H54 (cell line): ENCODE data around the gene GNAT1.

Source experiments
- DNase-seq: peaks from one replicate; pipeline ENCODE4 v3.0.0; 2011; ENCODE audit warnings: low spot score, mixed read lengths; ENCODE audit not compliant: insufficient read length
- FAIRE-seq: peaks from 3 replicates; lab custom pipeline; 2011; peaks lifted over from hg19 to GRCh38; lab: Jason Lieb, UNC
- POLR2A ChIP-seq: IDR thresholded peaks from 2 replicates; pipeline ENCODE4 v1.6.1; 2011; ENCODE audit warnings: low read depth, mild to moderate bottlenecking, low read length

The GNAT1 gene

DNA sequence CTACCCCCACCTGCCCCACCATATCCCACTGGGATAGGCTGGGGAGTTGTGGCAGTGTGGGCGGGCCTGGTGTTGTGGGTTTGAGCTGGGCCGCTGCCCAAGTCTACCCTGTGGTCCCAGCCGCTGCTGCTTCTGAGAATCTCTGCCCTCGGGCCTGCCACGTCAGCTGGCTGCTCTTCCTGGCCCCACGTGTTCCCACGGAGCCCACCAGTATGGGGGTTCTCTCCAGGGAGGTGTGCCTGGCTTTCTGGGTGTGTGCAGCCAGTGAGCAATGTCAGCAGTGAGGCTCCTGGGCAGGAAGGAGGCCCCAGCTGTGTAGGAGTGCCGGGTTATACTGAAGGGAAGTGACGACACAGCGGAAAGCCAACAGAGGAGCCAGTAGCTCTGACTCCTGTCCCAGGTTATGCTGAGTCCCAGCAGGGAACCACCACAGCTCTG is 55.1 kb downstream of the GNAT1 start:
- FAIRE-seq: peak; percentile 20
- DNase-seq: peak; percentile 80
- TF ChIP-seq POLR2A: peak; percentile 43; the same call in 1 of the 2 replicates
